HEK293 (cell line): ENCODE measurements around the gene TK1.
A peak's percentile ranks its signal among the peaks of the same experiment; 100 is the strongest.

Source experiments
- CTCF ChIA-PET: fragments of 350-600 bp; formaldehyde crosslinking; extraction: SDS; loops from one replicate; lab custom pipeline; 2021; ENCODE audit warnings: antibody characterized with exemption; lab: Yijun Ruan, JAX
- POLR2A ChIA-PET: fragments of 300-600 bp; formaldehyde crosslinking; extraction: SDS; loops from one replicate; lab custom pipeline; 2020; ENCODE audit warnings: antibody characterized with exemption, inconsistent platforms; lab: Yijun Ruan, JAX
- H3K27ac ChIP-seq: fragments of 200-500 bp; sonication (Bioruptor generic); 2 replicates; pipeline ENCODE4 v1.5.1; 2014; ENCODE audit warnings: low read depth, low read length, control low read depth, inconsistent platforms; ENCODE audit errors: extremely low read depth
- H3K36me3 ChIP-seq, 2 experiments: fragments of 200-500 bp in 1 of 2; sonication (Bioruptor generic) in 1 of 2; 1 replicate in 1 of 2; 2 replicates in 1 of 2; pipeline ENCODE4 v1.5.1; 2014 to 2017; ENCODE audit warnings: inconsistent platforms in 2 of 2, low read length in 2 of 2; ENCODE audit not compliant: control insufficient read depth in 2 of 2, insufficient read depth in 1 of 2
- H3K4me1 ChIP-seq: fragments of 200-500 bp; sonication (Bioruptor generic); 2 replicates; pipeline ENCODE4 v1.5.1; 2014; ENCODE audit warnings: mild to moderate bottlenecking, low read length, inconsistent platforms; ENCODE audit not compliant: control insufficient read depth, insufficient read depth
- H3K4me3 ChIP-seq: 2 replicates; pipeline ENCODE4 v1.5.1; 2011; ENCODE audit warnings: low read depth, mild to moderate bottlenecking, control low read depth, low read length, moderate library complexity
- H3K9me3 ChIP-seq: fragments of 200-500 bp; sonication (Bioruptor generic); 2 replicates; pipeline ENCODE4 v1.5.1; 2014; ENCODE audit warnings: low read depth, low read length, inconsistent platforms; ENCODE audit not compliant: control insufficient read depth, insufficient read depth
- BCL11A ChIP-seq: fragments of 450-650 bp; formaldehyde crosslinking; IDR thresholded peaks from 2 replicates; pipeline ENCODE4 v1.5.1; 2016; ENCODE audit warnings: low read depth, missing biosample characterization, missing genetic modification characterization
- GLI4 ChIP-seq: fragments of 450-650 bp; formaldehyde crosslinking; IDR thresholded peaks from 2 replicates; pipeline ENCODE4 v1.5.1; 2016; ENCODE audit warnings: missing biosample characterization, missing genetic modification characterization
- HOXC10 ChIP-seq: sonication (generic); formaldehyde crosslinking; IDR thresholded peaks from 2 replicates; pipeline ENCODE4 v1.8.1; 2023; ENCODE audit warnings: mild to moderate bottlenecking, missing genetic modification reagents
- RBAK ChIP-seq: fragments of 450-650 bp; formaldehyde crosslinking; IDR thresholded peaks from 2 replicates; pipeline ENCODE4 v1.5.1; 2016; ENCODE audit warnings: missing biosample characterization, missing genetic modification characterization
- REPIN1 ChIP-seq: fragments of 450-650 bp; formaldehyde crosslinking; IDR thresholded peaks from 2 replicates; pipeline ENCODE4 v1.5.1; 2017; ENCODE audit warnings: missing biosample characterization, missing genetic modification characterization, low read depth
- SCRT1 ChIP-seq: fragments of 450-650 bp; formaldehyde crosslinking; IDR thresholded peaks from 2 replicates; pipeline ENCODE4 v1.5.1; 2016; ENCODE audit warnings: missing biosample characterization, missing genetic modification characterization, borderline replicate concordance
- SCRT2 ChIP-seq: fragments of 450-650 bp; formaldehyde crosslinking; IDR thresholded peaks from 2 replicates; pipeline ENCODE4 v1.5.1; 2016; ENCODE audit warnings: missing biosample characterization, missing genetic modification characterization
- SP7 ChIP-seq: fragments of 450-650 bp; formaldehyde crosslinking; IDR thresholded peaks from 2 replicates; pipeline ENCODE4 v1.5.1; 2016; ENCODE audit warnings: missing biosample characterization, missing genetic modification characterization
- ZBTB20 ChIP-seq: fragments of 450-650 bp; formaldehyde crosslinking; IDR thresholded peaks from 2 replicates; pipeline ENCODE4 v1.5.1; 2016; ENCODE audit warnings: missing biosample characterization, missing genetic modification characterization
- ZBTB8A ChIP-seq: fragments of 450-650 bp; formaldehyde crosslinking; IDR thresholded peaks from 2 replicates; pipeline ENCODE4 v1.5.1; 2016; ENCODE audit warnings: missing biosample characterization, missing genetic modification characterization
- ZFP3 ChIP-seq: fragments of 450-650 bp; formaldehyde crosslinking; IDR thresholded peaks from 2 replicates; pipeline ENCODE4 v1.5.1; 2016; ENCODE audit warnings: low read depth, missing biosample characterization, missing genetic modification characterization
- ZIC2 ChIP-seq: fragments of 450-650 bp; formaldehyde crosslinking; IDR thresholded peaks from 2 replicates; pipeline ENCODE4 v1.5.1; 2016; ENCODE audit warnings: missing biosample characterization, missing genetic modification characterization
- ZNF112 ChIP-seq: fragments of 450-650 bp; formaldehyde crosslinking; IDR thresholded peaks from 2 replicates; pipeline ENCODE4 v1.5.0; 2017; ENCODE audit warnings: missing biosample characterization, missing genetic modification characterization
- ZNF133 ChIP-seq: fragments of 450-650 bp; formaldehyde crosslinking; IDR thresholded peaks from 2 replicates; pipeline ENCODE4 v1.5.1; 2016; ENCODE audit warnings: missing biosample characterization, missing genetic modification characterization
- ZNF169 ChIP-seq: fragments of 450-650 bp; formaldehyde crosslinking; IDR thresholded peaks from 2 replicates; pipeline ENCODE4 v1.5.1; 2016; ENCODE audit warnings: missing biosample characterization, missing genetic modification characterization
- ZNF223 ChIP-seq: fragments of 450-650 bp; formaldehyde crosslinking; IDR thresholded peaks from 2 replicates; pipeline ENCODE4 v1.5.1; 2016; ENCODE audit warnings: missing biosample characterization, missing genetic modification characterization
- ZNF24 ChIP-seq: fragments of 450-650 bp; formaldehyde crosslinking; IDR thresholded peaks from 2 replicates; pipeline ENCODE4 v1.5.1; 2016; ENCODE audit warnings: missing biosample characterization, missing genetic modification characterization
- ZNF266 ChIP-seq: fragments of 450-650 bp; formaldehyde crosslinking; IDR thresholded peaks from 2 replicates; pipeline ENCODE4 v1.5.1; 2016; ENCODE audit warnings: missing biosample characterization, missing genetic modification characterization, low read depth
- ZNF292 ChIP-seq: fragments of 450-650 bp; formaldehyde crosslinking; IDR thresholded peaks from 2 replicates; pipeline ENCODE4 v1.5.1; 2016; ENCODE audit warnings: low read depth, missing biosample characterization, missing genetic modification characterization, borderline replicate concordance
- ZNF394 ChIP-seq: fragments of 450-650 bp; formaldehyde crosslinking; IDR thresholded peaks from 2 replicates; pipeline ENCODE4 v1.5.1; 2016; ENCODE audit warnings: missing biosample characterization, missing genetic modification characterization, mild to moderate bottlenecking, moderate library complexity, borderline replicate concordance
- ZNF530 ChIP-seq: fragments of 450-650 bp; formaldehyde crosslinking; IDR thresholded peaks from 2 replicates; pipeline ENCODE4 v1.5.1; 2016; ENCODE audit warnings: low read depth, missing biosample characterization, missing genetic modification characterization
- ZNF548 ChIP-seq: fragments of 450-650 bp; formaldehyde crosslinking; IDR thresholded peaks from 2 replicates; pipeline ENCODE4 v1.5.1; 2016; ENCODE audit warnings: missing biosample characterization, missing genetic modification characterization
- ZNF585B ChIP-seq: fragments of 450-650 bp; formaldehyde crosslinking; IDR thresholded peaks from 2 replicates; pipeline ENCODE4 v1.5.1; 2016; ENCODE audit warnings: missing biosample characterization, missing genetic modification characterization
- ZNF626 ChIP-seq: fragments of 450-650 bp; sonication (Bioruptor Pico); formaldehyde crosslinking; IDR thresholded peaks from 2 replicates; pipeline ENCODE4 v1.5.1; 2018; ENCODE audit warnings: missing biosample characterization, missing genetic modification characterization, inconsistent platforms
- TF ChIP-seq, protein P1 (sequence below): fragments of 450-650 bp; formaldehyde crosslinking; IDR thresholded peaks from 2 replicates; pipeline ENCODE4 v1.5.1; 2017; ENCODE audit warnings: missing biosample characterization, missing genetic modification characterization
- TF ChIP-seq, protein P2 (sequence below): fragments of 450-650 bp; formaldehyde crosslinking; IDR thresholded peaks from 2 replicates; pipeline ENCODE4 v1.5.1; 2016; ENCODE audit warnings: missing biosample characterization, missing genetic modification characterization

The TK1 gene

GRCh38 chr17:78204387-78205123, 17.7 kb upstream of the TK1 start (continued):
- peak; percentile 93 for TF ChIP-seq SCRT2
- TF ChIP-seq ZBTB8A = no peak

DNA sequence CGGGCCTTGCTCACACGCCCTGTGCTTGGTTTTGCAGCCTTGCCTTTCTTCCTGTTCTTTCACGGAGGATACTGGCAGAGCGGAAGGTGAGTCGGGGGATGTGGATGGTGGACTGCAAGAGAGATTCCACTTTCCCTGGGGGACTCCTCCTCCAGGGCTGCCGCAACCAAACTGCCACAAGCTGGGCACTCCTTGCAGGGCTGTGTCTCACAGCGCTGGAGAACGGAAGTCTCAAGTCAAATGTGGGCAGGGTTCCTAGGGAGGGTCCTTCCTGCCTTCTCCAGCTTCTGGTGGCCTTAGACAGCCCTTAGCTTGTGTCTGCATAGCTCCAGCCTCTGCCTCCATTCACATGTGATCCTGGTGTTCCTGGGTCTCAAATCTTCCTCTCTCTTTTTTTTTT, 15.8 kb upstream of the TK1 start:
- ChIA-PET CTCF (interaction anchor here (0.6 to 1.4 kb wide), 2 partner anchors 15 to 29 kb away, joined by 3 to 4 read pairs; partner anchors contain the start of gene AFMID), POLR2A (interaction anchor here (0.9 to 1.3 kb wide), 3 partner anchors 10 to 30 kb away, joined by 3 to 5 read pairs (median 3); partner anchors contain the start of genes AFMID and TK1)
- Histone ChIP-seq H3K9me3 (no peaks in the 10 kb centered on the region), H3K36me3 (peaks cover 10 to 48% of the 10 kb centered on the region in 2 experiments; a peak in 2 of 3 replicates), H3K27ac (no peak overlapping the region), H3K4me3 (no peak overlapping the region), H3K4me1 (no peaks in the 10 kb centered on the region)
- no peak for TF ChIP-seq RBAK (tag by site-specific recombination)
- TF ChIP-seq ZNF223 = no peak
- no peak for TF ChIP-seq REPIN1
- TF ChIP-seq, protein P1, sequence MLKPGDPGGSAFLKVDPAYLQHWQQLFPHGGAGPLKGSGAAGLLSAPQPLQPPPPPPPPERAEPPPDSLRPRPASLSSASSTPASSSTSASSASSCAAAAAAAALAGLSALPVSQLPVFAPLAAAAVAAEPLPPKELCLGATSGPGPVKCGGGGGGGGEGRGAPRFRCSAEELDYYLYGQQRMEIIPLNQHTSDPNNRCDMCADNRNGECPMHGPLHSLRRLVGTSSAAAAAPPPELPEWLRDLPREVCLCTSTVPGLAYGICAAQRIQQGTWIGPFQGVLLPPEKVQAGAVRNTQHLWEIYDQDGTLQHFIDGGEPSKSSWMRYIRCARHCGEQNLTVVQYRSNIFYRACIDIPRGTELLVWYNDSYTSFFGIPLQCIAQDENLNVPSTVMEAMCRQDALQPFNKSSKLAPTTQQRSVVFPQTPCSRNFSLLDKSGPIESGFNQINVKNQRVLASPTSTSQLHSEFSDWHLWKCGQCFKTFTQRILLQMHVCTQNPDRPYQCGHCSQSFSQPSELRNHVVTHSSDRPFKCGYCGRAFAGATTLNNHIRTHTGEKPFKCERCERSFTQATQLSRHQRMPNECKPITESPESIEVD (tag by site-specific recombination) = no peak

DNA sequence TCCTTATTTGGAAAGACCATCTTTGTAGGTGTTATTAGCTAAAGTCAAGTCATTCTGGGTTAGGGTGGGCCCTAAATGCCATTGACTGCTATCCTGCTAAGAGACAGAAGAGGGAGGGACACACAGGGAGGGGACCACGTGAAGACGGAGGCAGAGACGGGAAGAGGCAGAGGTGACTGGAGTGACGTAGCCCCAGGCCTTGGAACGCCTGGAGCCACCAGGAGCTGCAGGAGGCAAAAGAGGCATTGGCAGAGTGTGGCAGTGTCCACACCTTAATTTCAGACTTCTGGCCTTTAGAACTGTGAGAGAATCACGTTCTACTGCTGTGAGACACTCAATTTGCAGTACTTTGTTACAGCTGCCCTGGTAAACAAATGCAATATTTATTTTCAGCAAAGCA, 13.6 kb upstream of the TK1 start:
- H3K9me3 ChIP-seq = no peaks in the 10 kb centered on the region
- H3K4me1 ChIP-seq = no peaks in the 10 kb centered on the region
- CTCF ChIA-PET = interaction anchor here (1.4 to 2.1 kb wide), 3 partner anchors 11 to 24 kb away, joined by 3 to 9 read pairs (median 3); partner anchors contain the start of gene TK1
- TF ChIP-seq SP7 (tag by site-specific recombination) (no peak), ZNF626 (tag by site-specific recombination) (no peak), HOXC10 (no peak), SCRT1 (tag by site-specific recombination) (no peak)
- TF ChIP-seq, all 188 proteins: peak for 0
- POLR2A ChIA-PET = interaction anchor here (2.2 kb wide), 1 partner anchor 13 kb away, joined by 8 read pairs; the partner anchor contains the start of genes AFMID and TK1
- Histone ChIP-seq H3K4me3 (no peak overlapping the region), H3K27ac (no peak overlapping the region), H3K36me3 (peaks cover 21 to 55% of the 10 kb centered on the region in 2 experiments)

DNA sequence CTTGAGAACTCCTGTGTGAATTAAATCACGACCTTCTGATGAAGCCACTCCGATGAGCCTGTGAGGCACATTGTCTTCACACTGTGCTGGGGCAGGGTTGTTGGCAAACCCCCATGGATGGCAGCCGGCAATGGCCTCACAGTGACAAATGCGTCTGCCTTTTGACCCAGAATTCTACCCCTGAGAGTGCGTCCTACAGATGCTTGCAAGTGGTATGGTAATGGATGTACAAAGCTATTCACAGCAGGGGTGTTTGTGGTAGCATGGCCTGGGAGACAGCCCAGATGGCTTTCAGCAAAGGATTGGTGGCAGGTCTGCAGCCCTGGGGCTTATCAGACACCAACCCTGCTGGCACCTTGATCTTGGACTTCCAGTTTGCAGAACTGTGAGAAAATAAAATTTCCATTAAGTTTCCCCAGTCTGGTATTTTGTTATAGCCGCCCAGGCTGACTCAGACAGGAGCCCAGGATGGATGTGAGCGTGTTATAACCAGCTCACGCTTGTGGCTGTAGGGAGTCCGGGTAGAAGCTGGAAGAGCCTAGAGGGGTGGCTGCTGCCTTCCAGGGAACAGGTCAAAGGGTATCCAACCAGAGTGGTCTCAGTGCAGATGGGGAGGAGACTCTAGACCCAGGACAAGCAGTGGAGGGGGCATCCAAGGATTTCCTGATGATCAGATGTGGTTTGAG, 10.4 kb upstream of the TK1 start:
- ChIA-PET POLR2A (interaction anchor here (1.2 to 2.1 kb wide), 3 partner anchors 9 to 24 kb away, joined by 4 to 8 read pairs (median 4); partner anchors contain the start of genes AFMID and TK1), CTCF (interaction anchor here (0.7 to 0.9 kb wide), 2 partner anchors 53 to 75 kb away, joined by 3 read pairs; no protein-coding TSS in a partner anchor)
- Histone ChIP-seq H3K9me3 (no peaks in the 10 kb centered on the region), H3K36me3 (peaks cover 27 to 49% of the 10 kb centered on the region in 2 experiments), H3K4me1 (no peaks in the 10 kb centered on the region), H3K27ac (no peak overlapping the region), H3K4me3 (no peak overlapping the region)
- TF ChIP-seq ZNF133 (tag by site-specific recombination) (no peak), ZNF112 (tag by site-specific recombination) (no peak), ZNF169 (no peak), ZNF266 (tag by site-specific recombination) (no peak), ZNF394 (tag by site-specific recombination) (no peak), ZNF530 (tag by site-specific recombination) (no peak), ZNF292 (no peak), ZNF585B (tag by site-specific recombination) (no peak), ZFP3 (tag by site-specific recombination) (no peak), ZNF24 (tag by site-specific recombination) (no peak), ZBTB20 (tag by site-specific recombination) (no peak), GLI4 (tag by site-specific recombination) (no peak), ZNF548 (tag by site-specific recombination) (peak; percentile 59; the same call in 1 of the 2 replicates), ZIC2 (peak; percentile 93), BCL11A (tag by site-specific recombination) (no peak)
- TF ChIP-seq, protein P2, sequence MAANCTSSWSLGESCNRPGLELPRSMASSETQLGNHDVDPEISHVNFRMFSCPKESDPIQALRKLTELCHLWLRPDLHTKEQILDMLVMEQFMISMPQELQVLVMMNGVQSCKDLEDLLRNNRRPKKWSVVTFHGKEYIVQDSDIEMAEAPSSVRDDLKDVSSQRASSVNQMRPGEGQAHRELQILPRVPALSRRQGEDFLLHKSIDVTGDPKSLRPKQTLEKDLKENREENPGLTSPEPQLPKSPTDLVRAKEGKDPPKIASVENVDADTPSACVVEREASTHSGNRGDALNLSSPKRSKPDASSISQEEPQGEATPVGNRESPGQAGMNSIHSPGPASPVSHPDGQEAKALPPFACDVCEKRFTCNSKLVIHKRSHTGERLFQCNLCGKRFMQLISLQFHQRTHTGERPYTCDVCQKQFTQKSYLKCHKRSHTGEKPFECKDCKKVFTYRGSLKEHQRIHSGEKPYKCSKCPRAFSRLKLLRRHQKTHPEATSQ = no peak
